ENCODE results near the gene ZNF804B. TPM values are rescaled to one million over a fixed set of nuclear protein-coding genes. Genes with fewer than 3 reads are reported as not detected.

ZNF804B gene
- total RNA-seq, 1 donor from 2014 or later, result not detected

DNA sequence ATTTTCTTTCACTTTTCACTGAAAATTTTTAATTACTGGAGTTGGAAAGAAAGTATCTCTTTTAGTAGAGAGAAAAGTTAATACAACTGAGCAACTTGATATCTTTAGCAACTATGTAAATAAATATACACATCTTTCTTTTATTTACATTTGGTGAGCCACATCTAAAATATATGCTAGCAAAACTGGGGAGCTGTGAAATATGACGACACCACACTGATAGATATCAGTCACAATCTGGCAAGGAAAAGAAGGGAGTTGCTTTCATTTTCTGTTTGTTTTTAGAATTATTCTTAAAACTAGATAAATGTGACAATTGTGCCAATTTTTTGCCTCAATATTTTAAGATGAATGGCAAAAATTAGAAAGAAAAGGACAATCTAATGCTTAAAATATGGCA is 2.7 kb upstream of the ZNF804B start:
- Histone ChIP-seq H2AFZ (replicated peaks) (no peak overlapping the region), H3K27ac (no peak overlapping the region), H3K36me3 (no peaks in the 10 kb centered on the region), H3F3A (ENCODE audit: low read depth) (peaks cover 12% of the 10 kb centered on the region), H3K79me2 (ENCODE audit: low read depth) (no peaks in the 10 kb centered on the region), H3K4me1 (peaks cover 8% of the 10 kb centered on the region), H4K20me1 (ENCODE audit: low read depth) (peaks cover 2% of the 10 kb centered on the region), H3K9me3 (ENCODE audit: low read depth) (no peaks in the 10 kb centered on the region), H3K4me2 (no peak overlapping the region), H3K9ac (no peak overlapping the region), H3K27me3 (peaks cover 57% of the 10 kb centered on the region), H3K4me3 (no peak overlapping the region)
- no peak for DNase-seq (ENCODE audit: low spot score)
- H3K9me3 Mint-ChIP-seq, result no peaks in the 10 kb centered on the region
- H3K27ac Mint-ChIP-seq, result no peak overlapping the region
- H3K4me1 Mint-ChIP-seq, result peaks cover 11% of the 10 kb centered on the region
- TF ChIP-seq, protein P1, sequence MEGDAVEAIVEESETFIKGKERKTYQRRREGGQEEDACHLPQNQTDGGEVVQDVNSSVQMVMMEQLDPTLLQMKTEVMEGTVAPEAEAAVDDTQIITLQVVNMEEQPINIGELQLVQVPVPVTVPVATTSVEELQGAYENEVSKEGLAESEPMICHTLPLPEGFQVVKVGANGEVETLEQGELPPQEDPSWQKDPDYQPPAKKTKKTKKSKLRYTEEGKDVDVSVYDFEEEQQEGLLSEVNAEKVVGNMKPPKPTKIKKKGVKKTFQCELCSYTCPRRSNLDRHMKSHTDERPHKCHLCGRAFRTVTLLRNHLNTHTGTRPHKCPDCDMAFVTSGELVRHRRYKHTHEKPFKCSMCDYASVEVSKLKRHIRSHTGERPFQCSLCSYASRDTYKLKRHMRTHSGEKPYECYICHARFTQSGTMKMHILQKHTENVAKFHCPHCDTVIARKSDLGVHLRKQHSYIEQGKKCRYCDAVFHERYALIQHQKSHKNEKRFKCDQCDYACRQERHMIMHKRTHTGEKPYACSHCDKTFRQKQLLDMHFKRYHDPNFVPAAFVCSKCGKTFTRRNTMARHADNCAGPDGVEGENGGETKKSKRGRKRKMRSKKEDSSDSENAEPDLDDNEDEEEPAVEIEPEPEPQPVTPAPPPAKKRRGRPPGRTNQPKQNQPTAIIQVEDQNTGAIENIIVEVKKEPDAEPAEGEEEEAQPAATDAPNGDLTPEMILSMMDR (IDR thresholded peaks at IDR 0.05), result no peak
- TF ChIP-seq EZH2phosphoT487 (IDR thresholded peaks at IDR 0.05) (no peak), EZH2 (IDR thresholded peaks at IDR 0.05) (no peak)
- H3K36me3 Mint-ChIP-seq, result no peaks in the 10 kb centered on the region
- no peak overlapping the region for H3K4me3 Mint-ChIP-seq
- peaks cover 21% of the 10 kb centered on the region for H3K27me3 Mint-ChIP-seq (ENCODE audit: insufficient read depth, low read depth)

DNA sequence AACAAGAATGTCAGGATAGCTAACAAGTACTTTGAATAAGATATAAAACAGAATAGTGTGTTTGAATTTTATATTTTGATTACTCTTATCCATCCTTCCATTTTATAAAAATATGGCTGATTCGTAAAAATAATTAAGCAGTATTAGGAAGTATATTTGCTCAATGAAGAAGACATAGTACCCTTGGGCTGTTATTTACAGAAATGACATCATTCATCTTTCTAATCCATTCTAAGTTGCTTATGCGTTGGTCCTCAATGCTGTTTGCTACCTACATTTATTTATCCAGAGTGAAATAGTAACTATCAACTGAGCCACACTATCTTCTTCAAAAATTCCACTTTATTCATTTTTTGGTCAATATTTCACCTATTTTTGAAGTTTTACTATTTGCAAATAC is 2.1 kb upstream of the ZNF804B start:
- H3K36me3 Mint-ChIP-seq, result no peaks in the 10 kb centered on the region

DNA sequence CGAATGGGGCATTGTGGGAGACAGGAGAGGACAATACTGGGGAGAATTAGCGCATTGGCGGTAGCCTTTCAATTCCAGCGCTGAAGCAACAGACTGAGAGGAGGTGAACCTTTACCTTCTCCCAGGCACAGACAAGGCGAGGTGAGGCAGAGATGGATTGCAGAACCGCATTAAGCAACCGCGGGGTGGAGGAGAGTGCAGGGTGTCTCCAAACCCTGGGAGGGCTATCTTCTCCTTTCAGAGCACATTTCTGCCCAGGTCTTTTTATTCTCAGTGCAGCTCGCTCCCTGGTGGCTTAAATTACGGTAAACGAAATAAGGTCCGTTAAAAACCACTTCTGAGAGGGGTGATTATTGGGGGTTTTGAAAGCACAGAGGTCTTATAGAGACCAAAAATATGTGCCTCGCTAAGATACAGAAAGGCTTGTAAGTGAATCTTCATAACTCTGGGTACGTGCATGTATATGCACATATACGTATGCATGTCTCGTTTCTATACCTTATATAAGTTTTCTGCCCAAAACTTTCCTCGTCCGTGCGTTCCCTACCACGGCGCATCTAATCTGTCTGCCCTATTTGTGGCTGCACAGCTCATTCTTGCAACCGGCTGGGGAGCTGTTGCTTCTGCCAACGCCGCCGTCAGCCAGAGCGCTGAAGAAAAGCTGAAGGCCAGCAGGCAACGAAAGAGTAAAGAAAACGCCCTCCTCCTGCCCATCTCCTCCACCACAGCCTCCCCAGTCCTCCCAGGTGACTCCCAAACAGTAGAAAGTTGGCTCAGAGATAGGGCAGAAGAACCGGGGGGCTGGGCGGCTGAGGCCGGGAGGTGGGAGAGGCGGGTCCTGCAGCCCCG is 895 bp upstream of the ZNF804B start:
- Histone ChIP-seq H3K4me1 (peaks cover 8% of the 10 kb centered on the region), H2AFZ (replicated peaks) (peak overlapping the region; percentile 94), H3K9me3 (ENCODE audit: low read depth) (no peaks in the 10 kb centered on the region), H4K20me1 (ENCODE audit: low read depth) (peaks cover 2% of the 10 kb centered on the region), H3K36me3 (no peaks in the 10 kb centered on the region), H3K4me3 (peak overlapping the region; percentile 52), H3F3A (ENCODE audit: low read depth) (peaks cover 12% of the 10 kb centered on the region), H3K27me3 (peaks cover 68% of the 10 kb centered on the region), H3K27ac (no peak overlapping the region), H3K9ac (no peak overlapping the region), H3K79me2 (ENCODE audit: low read depth) (no peaks in the 10 kb centered on the region), H3K4me2 (peak overlapping the region; percentile 96)
- Mint-ChIP-seq H3K4me3 (peak overlapping the region; percentile 89), H3K4me1 (peaks cover 11% of the 10 kb centered on the region), H3K27me3 (ENCODE audit: insufficient read depth, low read depth) (peaks cover 21% of the 10 kb centered on the region), H3K27ac (no peak overlapping the region), H3K36me3 (no peaks in the 10 kb centered on the region), H3K9me3 (no peaks in the 10 kb centered on the region)
- TF ChIP-seq, protein P1 (IDR thresholded peaks at IDR 0.05), result no peak
- peak; percentile 7 for TF ChIP-seq EZH2phosphoT487 (IDR thresholded peaks at IDR 0.05)
- DNase-seq (ENCODE audit: low spot score), result peak; percentile 71

More for the DNA sequence above, 2.1 kb upstream of the ZNF804B start:
- Histone ChIP-seq H3K4me2 (no peak overlapping the region), H3K9me3 (ENCODE audit: low read depth) (no peaks in the 10 kb centered on the region), H4K20me1 (ENCODE audit: low read depth) (peaks cover 2% of the 10 kb centered on the region), H3K4me1 (peaks cover 8% of the 10 kb centered on the region), H3K36me3 (no peaks in the 10 kb centered on the region), H3K27me3 (peaks cover 61% of the 10 kb centered on the region), H3F3A (ENCODE audit: low read depth) (peaks cover 12% of the 10 kb centered on the region), H3K27ac (no peak overlapping the region), H3K79me2 (ENCODE audit: low read depth) (no peaks in the 10 kb centered on the region), H2AFZ (replicated peaks) (no peak overlapping the region), H3K9ac (no peak overlapping the region), H3K4me3 (no peak overlapping the region)
- H3K4me3 Mint-ChIP-seq, result no peak overlapping the region
- H3K9me3 Mint-ChIP-seq, result no peaks in the 10 kb centered on the region
- H3K27ac Mint-ChIP-seq, result no peak overlapping the region
- TF ChIP-seq, protein P1 (IDR thresholded peaks at IDR 0.05), result no peak
- no peak for TF ChIP-seq EZH2phosphoT487 (IDR thresholded peaks at IDR 0.05)
- TF ChIP-seq EZH2 (IDR thresholded peaks at IDR 0.05), result no peak
- H3K4me1 Mint-ChIP-seq, result peaks cover 11% of the 10 kb centered on the region
- no peak for DNase-seq (ENCODE audit: low spot score)
- peaks cover 21% of the 10 kb centered on the region for H3K27me3 Mint-ChIP-seq (ENCODE audit: insufficient read depth, low read depth)

Measured in neural progenitor cell (in vitro differentiated cells).